Coronary artery (tissue), 2 donors: Measurements from ENCODE around the gene EWSR1.

ENCODE experiments used
- DNase-seq: peaks from one replicate; pipeline ENCODE4 v3.0.0-alpha.2; 2017; ENCODE audit warnings: low spot score
- H3K27ac ChIP-seq, 2 donors: fragments of 200-600 bp; sonication (generic); one replicate each; pipeline ENCODE4 v1.5.1; 2016 to 2019
- H3K4me3 ChIP-seq: fragments of 200-600 bp; sonication (generic); 2 replicates; pipeline ENCODE4 v1.5.1; 2016; ENCODE audit warnings: mild to moderate bottlenecking, moderate library complexity
- CTCF ChIP-seq: fragments of 200-600 bp; sonication (generic); IDR thresholded peaks from one replicate; pipeline ENCODE4 v1.5.1; 2019; ENCODE audit warnings: antibody characterized with exemption

The EWSR1 gene

GRCh38 chr22:29315286-29316140, 47.4 kb downstream of the EWSR1 start, which contains the start of gene RASL10A:
Gene RASL10A (minus strand): TSS chr22:29315697. CDS start chr22:29315246, 451 bp downstream.
- DNase-seq = no peak
- Histone ChIP-seq H3K4me3 (peak within 1 kb of the TSS; percentile 67), H3K27ac (no peak within 1 kb of the TSS)
- no peak for TF ChIP-seq CTCF

- no peak for DNase-seq
- H3K27ac ChIP-seq = no peak overlapping the region
- no peak for TF ChIP-seq CTCF
- peak overlapping the region; percentile 67 for H3K4me3 ChIP-seq
Measured at GRCh38 chr22:29316141-29316828, 48.2 kb downstream of the EWSR1 start.

- no peak for TF ChIP-seq CTCF
- H3K4me3 ChIP-seq = no peak overlapping the region
- DNase-seq = no peak
- H3K27ac ChIP-seq = no peak overlapping the region
Measured at GRCh38 chr22:29317827-29318454, 49.9 kb downstream of the EWSR1 start.

GRCh38 chr22:29319072-29319471, 51.0 kb downstream of the EWSR1 start:
- no peak overlapping the region for H3K27ac ChIP-seq

GRCh38 chr22:29320546-29320945, 52.5 kb downstream of the EWSR1 start:
- no peak for DNase-seq
- no peak for TF ChIP-seq CTCF
- Histone ChIP-seq H3K27ac (no peak overlapping the region), H3K4me3 (no peak overlapping the region)

More at GRCh38 chr22:29319072-29319471, 51.0 kb downstream of the EWSR1 start:
- no peak for DNase-seq
- no peak overlapping the region for H3K4me3 ChIP-seq
- no peak for TF ChIP-seq CTCF

- Histone ChIP-seq H3K4me3 (no peak overlapping the region), H3K27ac (no peak overlapping the region)
- DNase-seq = no peak
- no peak for TF ChIP-seq CTCF
Measured at GRCh38 chr22:29323641-29324040, 55.6 kb downstream of the EWSR1 start.
